Mesenchymal stem cell (in vitro differentiated cells and primary cell): ENCODE data around the gene ST6GALNAC3.

Experiments used
- DNase-seq: peaks from one replicate; pipeline ENCODE4 v3.0.0-alpha.2; 2013
- H2AFZ ChIP-seq: one replicate; pipeline ENCODE4 v1.6.1; 2013; ENCODE audit warnings: low read depth, mild to moderate bottlenecking, control low read depth, inconsistent platforms, low read length, moderate library complexity
- H2AK5ac ChIP-seq: 2 replicates; pipeline ENCODE4 v1.6.1; 2013; ENCODE audit warnings: low read length, moderate library complexity, mild to moderate bottlenecking, inconsistent platforms; ENCODE audit not compliant: severe bottlenecking
- H2BK120ac ChIP-seq: one replicate; pipeline ENCODE4 v1.6.1; 2013; ENCODE audit warnings: low read depth, mild to moderate bottlenecking, inconsistent platforms, low read length, moderate library complexity
- H2BK12ac ChIP-seq, 2 experiments: one replicate each; pipeline ENCODE4 v1.6.1; 2013; ENCODE audit warnings: inconsistent platforms in 2 of 2, low read length in 2 of 2, mild to moderate bottlenecking in 2 of 2, moderate library complexity in 2 of 2, control low read depth in 1 of 2
- H2BK15ac ChIP-seq: one replicate; pipeline ENCODE4 v1.6.1; 2013; ENCODE audit warnings: mild to moderate bottlenecking, low read depth, inconsistent platforms; ENCODE audit not compliant: poor library complexity, severe bottlenecking
- H2BK5ac ChIP-seq: 2 replicates; pipeline ENCODE4 v1.6.1; 2013; ENCODE audit warnings: low read depth, mild to moderate bottlenecking, low read length, control low read depth, inconsistent platforms; ENCODE audit not compliant: poor library complexity, severe bottlenecking
- H3K14ac ChIP-seq, 2 experiments: one replicate each; pipeline ENCODE4 v1.6.1; 2013; ENCODE audit warnings: inconsistent platforms in 2 of 2, low read length in 2 of 2, control low read depth in 1 of 2, mild to moderate bottlenecking in 1 of 2, moderate library complexity in 1 of 2
- H3K18ac ChIP-seq, 2 experiments: one replicate each; pipeline ENCODE4 v1.6.1; 2013; ENCODE audit warnings: inconsistent platforms in 2 of 2, low read length in 2 of 2, control low read depth in 1 of 2, low read depth in 1 of 2, mild to moderate bottlenecking in 1 of 2
- H3K23ac ChIP-seq, 2 experiments: one replicate each; pipeline ENCODE4 v1.6.1; 2013; ENCODE audit warnings: inconsistent platforms in 2 of 2, low read length in 2 of 2, mild to moderate bottlenecking in 2 of 2, moderate library complexity in 2 of 2, control low read depth in 1 of 2
- H3K27ac ChIP-seq: 2 replicates; pipeline ENCODE4 v1.5.1; 2013; ENCODE audit warnings: mild to moderate bottlenecking, moderate library complexity, low read length, control low read depth, inconsistent platforms; ENCODE audit not compliant: poor library complexity, severe bottlenecking
- H3K27me3 ChIP-seq, 2 experiments: 2 replicates each; pipeline versions ENCODE4 v1.6.1 to v1.7.0; 2013; ENCODE audit warnings: low read length in 2 of 2, mild to moderate bottlenecking in 2 of 2, moderate library complexity in 2 of 2, control low read depth in 1 of 2, inconsistent platforms in 1 of 2; ENCODE audit not compliant: control insufficient read depth in 1 of 2, insufficient read depth in 1 of 2
- H3K36me3 ChIP-seq, 2 experiments: 2 replicates each; pipeline versions ENCODE4 v1.6.1 to v1.7.0; 2013; ENCODE audit warnings: low read length in 2 of 2, control low read depth in 1 of 2, inconsistent platforms in 1 of 2, low read depth in 1 of 2, mild to moderate bottlenecking in 1 of 2; ENCODE audit not compliant: insufficient read depth in 2 of 2, control insufficient read depth in 1 of 2
- H3K4ac ChIP-seq, 2 experiments: one replicate each; pipeline ENCODE4 v1.6.1; 2013; ENCODE audit warnings: inconsistent platforms in 2 of 2, low read length in 2 of 2, mild to moderate bottlenecking in 2 of 2, moderate library complexity in 2 of 2, control low read depth in 1 of 2, low read depth in 1 of 2
- H3K4me1 ChIP-seq: 2 replicates; pipeline ENCODE4 v1.6.1; 2013; ENCODE audit warnings: low read depth, low read length, control low read depth; ENCODE audit not compliant: control insufficient read depth, insufficient read depth
- H3K4me2 ChIP-seq: 2 replicates; pipeline ENCODE4 v1.6.1; 2013; ENCODE audit warnings: low read length, mild to moderate bottlenecking, inconsistent platforms; ENCODE audit not compliant: poor library complexity, severe bottlenecking
- H3K4me3 ChIP-seq, 2 experiments: 2 replicates each; pipeline versions ENCODE4 v1.5.1 to v1.7.0; 2013; ENCODE audit warnings: low read length in 2 of 2, mild to moderate bottlenecking in 2 of 2, control low read depth in 1 of 2, low read depth in 1 of 2; ENCODE audit not compliant: insufficient read depth in 1 of 2
- H3K79me1 ChIP-seq: replicated peaks from 2 replicates; pipeline ENCODE4 v1.6.1; 2013; ENCODE audit warnings: mild to moderate bottlenecking, control low read depth, low read length, inconsistent platforms; ENCODE audit not compliant: poor library complexity, severe bottlenecking
- H3K9ac ChIP-seq: 2 replicates; pipeline ENCODE4 v1.7.0; 2013; ENCODE audit warnings: mild to moderate bottlenecking, low read length, moderate library complexity
- H3K9me3 ChIP-seq: 2 replicates; pipeline ENCODE4 v1.7.0; 2013; ENCODE audit warnings: mild to moderate bottlenecking, low read length; ENCODE audit not compliant: control insufficient read depth
- H4K8ac ChIP-seq: one replicate; pipeline ENCODE4 v1.6.1; 2013; ENCODE audit warnings: inconsistent platforms, mild to moderate bottlenecking, low read length, moderate library complexity
- H4K91ac ChIP-seq: one replicate; pipeline ENCODE4 v1.6.1; 2013; ENCODE audit warnings: mild to moderate bottlenecking, low read length, inconsistent platforms
- WGBS: methylation state at CpG from one replicate; pipeline ENCODE4 v1.1.7; 2013; ENCODE audit warnings: mixed read lengths; 5-methylcytosine and 5-hydroxymethylcytosine counted together

Gene ST6GALNAC3

DNA sequence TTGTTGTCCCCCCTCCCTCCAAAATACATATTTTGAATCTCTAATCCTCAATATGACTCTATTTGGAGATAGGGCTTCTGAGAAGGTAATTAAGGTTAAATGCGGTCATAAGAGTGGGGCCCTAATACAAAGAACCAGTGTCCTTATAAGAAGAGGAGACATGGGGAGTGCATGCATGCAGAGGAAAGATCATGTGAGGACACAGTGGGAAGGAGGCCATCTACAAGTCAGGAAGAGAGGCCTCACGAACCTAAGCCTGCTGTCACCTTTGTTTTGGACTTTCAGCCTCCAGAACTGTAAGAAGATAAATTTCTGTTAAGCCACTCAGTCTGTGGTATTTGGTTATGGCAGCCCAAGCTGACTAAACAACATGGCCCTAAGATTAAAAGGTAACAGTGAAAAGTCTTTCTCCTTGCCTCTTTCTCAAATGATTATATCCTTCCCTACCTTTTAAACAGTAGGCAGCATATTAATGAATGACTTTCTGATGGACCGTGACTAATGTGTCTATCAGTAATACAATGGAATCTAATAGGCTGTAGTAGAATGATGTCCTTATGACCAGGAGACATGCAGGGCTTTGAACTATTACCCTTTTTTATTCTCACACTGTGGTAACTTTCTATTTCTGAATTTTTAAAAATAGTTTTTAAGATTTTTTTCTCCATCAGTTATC lies 40.6 kb upstream of the ST6GALNAC3 start:
- DNase-seq, result no peak
- Histone ChIP-seq H2AK5ac (no peak overlapping the region), H2BK12ac (no peak overlapping the region), H3K4me3 (no peak overlapping the region), H2BK120ac (no peak overlapping the region), H3K36me3 (no peaks in the 10 kb centered on the region), H4K91ac (no peak overlapping the region), H3K27me3 (peaks cover 0 to 6% of the 10 kb centered on the region in 2 experiments), H2AFZ (no peak overlapping the region), H3K9me3 (no peaks in the 10 kb centered on the region), H3K27ac (no peak overlapping the region), H3K18ac (no peak overlapping the region), H3K4ac (no peak overlapping the region), H3K23ac (no peak overlapping the region), H3K4me2 (no peak overlapping the region), H2BK15ac (no peak overlapping the region), H3K4me1 (no peaks in the 10 kb centered on the region), H2BK5ac (no peak overlapping the region), H4K8ac (no peak overlapping the region), H3K79me1 (no peaks in the 10 kb centered on the region), H3K14ac (no peak overlapping the region), H3K9ac (no peak overlapping the region)
- WGBS, result 100% methylated on average over 2 of the region's 3 CpGs

DNA sequence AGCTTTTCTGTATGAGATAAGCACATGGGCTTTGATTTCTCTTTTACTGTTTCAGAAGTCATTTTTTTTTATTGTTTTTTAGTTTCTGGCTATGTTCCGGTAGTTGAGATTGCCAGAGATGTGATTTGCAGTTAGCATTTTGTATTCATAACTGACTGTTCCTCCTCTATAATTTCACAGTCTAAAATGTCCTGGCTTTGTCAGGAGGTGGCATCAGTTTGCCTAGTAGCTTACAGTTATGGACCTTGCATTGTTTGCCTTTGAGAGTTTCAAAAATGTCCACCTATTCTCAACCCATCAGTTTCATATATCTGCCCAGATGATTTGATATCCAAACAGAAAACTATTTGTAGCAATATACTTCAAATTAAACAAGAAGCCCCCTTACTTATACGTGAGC lies 39.5 kb upstream of the ST6GALNAC3 start:
- no peak overlapping the region for H2AFZ ChIP-seq
- H2AK5ac ChIP-seq, result no peak overlapping the region
- no peak overlapping the region for H3K27ac ChIP-seq
- no peak overlapping the region for H3K4ac ChIP-seq
- H3K23ac ChIP-seq, result no peak overlapping the region
- H3K4me2 ChIP-seq, result no peak overlapping the region
- no peak for DNase-seq
- no peak overlapping the region for H2BK12ac ChIP-seq
- no peak overlapping the region for H3K14ac ChIP-seq
- H2BK15ac ChIP-seq, result no peak overlapping the region
- no peaks in the 10 kb centered on the region for H3K36me3 ChIP-seq
- H3K4me3 ChIP-seq, result no peak overlapping the region
- 0% methylated on average over 1 of the region's 2 CpGs for WGBS
- H3K4me1 ChIP-seq, result no peaks in the 10 kb centered on the region
- peaks cover 0 to 6% of the 10 kb centered on the region in 2 experiments for H3K27me3 ChIP-seq
- H3K18ac ChIP-seq, result no peak overlapping the region
- no peak overlapping the region for H3K9ac ChIP-seq
- no peaks in the 10 kb centered on the region for H3K79me1 ChIP-seq
- H4K91ac ChIP-seq, result no peak overlapping the region
- no peak overlapping the region for H4K8ac ChIP-seq
- no peaks in the 10 kb centered on the region for H3K9me3 ChIP-seq
- no peak overlapping the region for H2BK120ac ChIP-seq
- no peak overlapping the region for H2BK5ac ChIP-seq

DNA sequence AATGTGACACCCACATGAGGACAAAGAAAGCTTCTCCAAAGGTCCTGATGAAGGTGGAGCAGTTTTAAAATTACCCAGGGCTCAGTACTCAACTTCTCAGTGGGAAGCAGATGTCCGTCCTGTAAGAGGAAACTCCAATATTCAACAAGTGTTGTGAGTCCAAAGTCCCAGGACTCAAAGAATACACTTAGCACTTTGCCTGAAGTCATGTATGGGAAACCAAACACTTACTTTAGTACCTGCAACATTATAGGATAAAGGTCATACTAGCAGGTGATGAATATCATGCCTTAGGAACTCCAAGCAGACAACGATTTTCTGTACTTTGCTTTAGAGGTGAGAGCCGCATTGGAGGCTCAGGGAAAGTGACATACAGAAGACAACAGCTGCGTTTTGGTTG lies 37.2 kb upstream of the ST6GALNAC3 start:
- Histone ChIP-seq H3K9me3 (no peaks in the 10 kb centered on the region), H3K79me1 (no peaks in the 10 kb centered on the region), H4K8ac (no peak overlapping the region), H2BK12ac (peak overlapping the region in 1 of 2 experiments; percentile 54), H3K18ac (peak overlapping the region in 1 of 2 experiments; percentile 14), H2BK5ac (no peak overlapping the region), H3K9ac (no peak overlapping the region), H3K36me3 (no peaks in the 10 kb centered on the region), H3K4me2 (no peak overlapping the region), H2BK15ac (no peak overlapping the region), H2AK5ac (no peak overlapping the region), H3K27me3 (peaks cover 0 to 6% of the 10 kb centered on the region in 2 experiments), H3K23ac (no peak overlapping the region), H3K14ac (no peak overlapping the region), H3K4me1 (no peaks in the 10 kb centered on the region), H4K91ac (no peak overlapping the region), H3K27ac (no peak overlapping the region), H2BK120ac (no peak overlapping the region), H3K4me3 (no peak overlapping the region), H2AFZ (no peak overlapping the region), H3K4ac (no peak overlapping the region)
- no peak for DNase-seq
- WGBS, result 64% methylated on average over 4 of the region's 4 CpGs

DNA sequence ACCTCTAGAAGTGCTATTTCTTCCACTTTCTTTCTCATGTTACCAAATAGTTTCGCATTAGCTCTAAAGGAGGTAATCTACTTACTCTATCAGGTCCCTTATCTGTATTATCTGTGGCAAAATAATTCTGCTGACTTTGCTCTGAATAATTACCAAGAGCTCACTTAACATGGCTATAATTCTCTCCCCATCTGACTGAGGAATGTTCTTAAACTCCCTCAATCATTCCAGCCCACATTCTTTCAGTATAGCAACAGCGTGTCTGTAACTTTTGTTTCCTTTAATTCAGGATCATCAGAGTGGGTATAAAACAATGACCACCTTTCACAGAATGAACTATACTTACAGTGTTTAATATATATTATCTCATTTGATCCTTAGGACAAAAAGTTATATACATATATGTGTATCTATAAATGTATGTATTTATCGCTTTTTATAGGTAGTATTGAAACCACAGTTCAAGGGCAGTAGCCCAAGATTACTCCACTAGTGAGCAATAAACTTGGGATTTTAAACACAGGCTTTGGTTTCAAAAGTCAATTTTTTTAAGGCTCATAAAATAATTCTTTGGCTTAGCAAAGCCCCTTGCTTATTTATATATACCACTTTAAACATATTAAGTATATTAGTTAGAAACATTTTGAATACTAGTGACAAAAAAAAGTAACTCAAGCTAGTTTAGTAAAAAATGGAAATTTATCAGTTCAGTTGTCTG lies 36.1 kb upstream of the ST6GALNAC3 start:
- H3K18ac ChIP-seq, result no peak overlapping the region
- peak; percentile 61 for DNase-seq
- no peaks in the 10 kb centered on the region for H3K9me3 ChIP-seq
- H2AFZ ChIP-seq, result no peak overlapping the region
- peak overlapping the region; percentile 58 for H2BK120ac ChIP-seq
- no peaks in the 10 kb centered on the region for H3K4me1 ChIP-seq
- no peaks in the 10 kb centered on the region for H3K79me1 ChIP-seq
- H3K27ac ChIP-seq, result no peak overlapping the region
- no peak overlapping the region for H2AK5ac ChIP-seq
- H3K36me3 ChIP-seq, result no peaks in the 10 kb centered on the region
- H3K4me2 ChIP-seq, result no peak overlapping the region
- H3K4me3 ChIP-seq, result no peak overlapping the region
- H4K91ac ChIP-seq, result no peak overlapping the region
- H2BK12ac ChIP-seq, result no peak overlapping the region
- no peak overlapping the region for H3K9ac ChIP-seq
- no peak overlapping the region for H4K8ac ChIP-seq
- no peak overlapping the region for H2BK15ac ChIP-seq
- no peak overlapping the region for H2BK5ac ChIP-seq
- no peak overlapping the region for H3K23ac ChIP-seq
- WGBS, result 19% methylated on average over 1 of the region's 3 CpGs
- no peak overlapping the region for H3K14ac ChIP-seq
- peaks cover 0 to 6% of the 10 kb centered on the region in 2 experiments for H3K27me3 ChIP-seq
- H3K4ac ChIP-seq, result no peak overlapping the region
